Body of pancreas (tissue), 4 donors: ENCODE data around the gene SRBD1.

ENCODE experiments used
- POLR2A ChIP-seq, 3 donors: fragments of 450-650 bp; IDR thresholded peaks; one replicate each; pipeline ENCODE4 v1.6.1; 2016; ENCODE audit warnings: antibody characterized with exemption in 3 of 3, mild to moderate bottlenecking in 2 of 3
- TF ChIP-seq, protein P1 (sequence below), 7 experiments: fragments of 450-650 bp in 4 of 7; fragments of 200-600 bp in 3 of 7; sonication (generic) in 3 of 7; IDR thresholded peaks; one replicate each; pipeline ENCODE4 v1.5.1; 2016 to 2019; ENCODE audit warnings: antibody characterized with exemption in 7 of 7

DNA sequence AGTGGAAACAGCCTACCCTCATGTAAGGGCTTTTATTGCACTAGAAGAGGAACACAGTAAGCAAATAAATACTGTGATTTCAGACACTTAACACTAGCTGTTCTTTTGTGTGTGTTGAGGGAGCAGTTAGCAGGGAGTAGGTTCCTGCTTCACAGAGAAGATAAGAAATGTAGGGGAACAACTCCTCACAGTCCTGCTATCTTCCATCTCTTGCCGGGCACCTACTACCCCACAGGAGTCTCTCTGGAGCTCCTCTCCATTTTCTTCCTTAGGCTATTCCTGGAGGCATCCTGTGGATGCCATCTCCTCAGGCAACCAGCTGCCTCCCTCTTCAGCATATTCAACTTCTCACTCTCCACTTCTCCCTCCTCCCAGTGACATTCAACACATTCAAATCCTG, 145.0 kb downstream of the SRBD1 start:
- TF ChIP-seq, protein P1, sequence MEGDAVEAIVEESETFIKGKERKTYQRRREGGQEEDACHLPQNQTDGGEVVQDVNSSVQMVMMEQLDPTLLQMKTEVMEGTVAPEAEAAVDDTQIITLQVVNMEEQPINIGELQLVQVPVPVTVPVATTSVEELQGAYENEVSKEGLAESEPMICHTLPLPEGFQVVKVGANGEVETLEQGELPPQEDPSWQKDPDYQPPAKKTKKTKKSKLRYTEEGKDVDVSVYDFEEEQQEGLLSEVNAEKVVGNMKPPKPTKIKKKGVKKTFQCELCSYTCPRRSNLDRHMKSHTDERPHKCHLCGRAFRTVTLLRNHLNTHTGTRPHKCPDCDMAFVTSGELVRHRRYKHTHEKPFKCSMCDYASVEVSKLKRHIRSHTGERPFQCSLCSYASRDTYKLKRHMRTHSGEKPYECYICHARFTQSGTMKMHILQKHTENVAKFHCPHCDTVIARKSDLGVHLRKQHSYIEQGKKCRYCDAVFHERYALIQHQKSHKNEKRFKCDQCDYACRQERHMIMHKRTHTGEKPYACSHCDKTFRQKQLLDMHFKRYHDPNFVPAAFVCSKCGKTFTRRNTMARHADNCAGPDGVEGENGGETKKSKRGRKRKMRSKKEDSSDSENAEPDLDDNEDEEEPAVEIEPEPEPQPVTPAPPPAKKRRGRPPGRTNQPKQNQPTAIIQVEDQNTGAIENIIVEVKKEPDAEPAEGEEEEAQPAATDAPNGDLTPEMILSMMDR (IDR thresholded peaks at IDR 0.05) = no peak
- TF ChIP-seq POLR2A (IDR thresholded peaks at IDR 0.05) = no peak
